AG09309 (cell line): ENCODE measurements around the gene ENTHD1.

Source experiments
- DNase-seq: peaks from one replicate; pipeline ENCODE4 v3.0.0-alpha.2; 2010; ENCODE audit warnings: low read depth
- H3K4me3 ChIP-seq: 2 replicates; pipeline ENCODE4 v1.5.1; 2011; ENCODE audit warnings: mild to moderate bottlenecking, low read depth, low read length, moderate library complexity; ENCODE audit not compliant: control insufficient read depth
- CTCF ChIP-seq: IDR thresholded peaks from 2 replicates; pipeline ENCODE4 v1.5.1; 2011; ENCODE audit warnings: mild to moderate bottlenecking, low read depth, low read length, inconsistent platforms; ENCODE audit not compliant: insufficient read depth, control insufficient read depth; ENCODE audit errors: missing control alignments

Gene ENTHD1

GRCh38 chr22:39932918-39933649 is 39.5 kb upstream of the ENTHD1 start:
- no peak overlapping the region for H3K4me3 ChIP-seq
- TF ChIP-seq CTCF: peak; percentile 60
- DNase-seq: no peak

- no peak overlapping the region for H3K4me3 ChIP-seq
- DNase-seq: no peak
- no peak for TF ChIP-seq CTCF
Observed at GRCh38 chr22:39932166-39932565, 38.6 kb upstream of the ENTHD1 start.

GRCh38 chr22:39931251-39931650 is 37.7 kb upstream of the ENTHD1 start:
- H3K4me3 ChIP-seq: no peak overlapping the region
- DNase-seq: no peak
- TF ChIP-seq CTCF: no peak

GRCh38 chr22:39928536-39929520 is 35.3 kb upstream of the ENTHD1 start:
- H3K4me3 ChIP-seq: no peak overlapping the region
- no peak for DNase-seq
- TF ChIP-seq CTCF: no peak

GRCh38 chr22:39927544-39927943 is 34.0 kb upstream of the ENTHD1 start:
- H3K4me3 ChIP-seq: no peak overlapping the region
- no peak for TF ChIP-seq CTCF
- no peak for DNase-seq

GRCh38 chr22:39926753-39927152 is 33.2 kb upstream of the ENTHD1 start:
- TF ChIP-seq CTCF: no peak
- H3K4me3 ChIP-seq: no peak overlapping the region
- no peak for DNase-seq
